RWPE2 (cell line): Measurements from ENCODE around the gene KIAA1217.

ENCODE experiments used
- ATAC-seq: fragments of 200-7000 bp; cut with Tn5 transposase; 3 replicates; pipeline ENCODE4 v1.9.1; 2021; ENCODE audit warnings: low read depth
- DNase-seq: peaks from one replicate; pipeline ENCODE4 v3.0.0-alpha.2; 2020; ENCODE audit warnings: low spot score
- H3K27ac ChIP-seq: fragments of 450-650 bp; 2 replicates; pipeline ENCODE4 v1.5.1; 2017; ENCODE audit warnings: mild to moderate bottlenecking; ENCODE audit not compliant: poor library complexity, severe bottlenecking
- H3K27me3 ChIP-seq: fragments of 250-450 bp; sonication (Bioruptor Pico); 2 replicates; pipeline ENCODE4 v1.5.1; 2021; ENCODE audit warnings: mild to moderate bottlenecking, moderate library complexity; ENCODE audit not compliant: insufficient read depth, poor library complexity, severe bottlenecking
- H3K36me3 ChIP-seq: fragments of 250-450 bp; sonication (Bioruptor Pico); 2 replicates; pipeline ENCODE4 v1.5.1; 2020; ENCODE audit warnings: low read depth, mild to moderate bottlenecking, moderate library complexity
- H3K4me1 ChIP-seq: fragments of 250-450 bp; sonication (Bioruptor Pico); 2 replicates; pipeline ENCODE4 v1.5.1; 2021; ENCODE audit warnings: mild to moderate bottlenecking, moderate library complexity; ENCODE audit not compliant: insufficient read depth, poor library complexity, severe bottlenecking
- H3K4me3 ChIP-seq: fragments of 250-450 bp; sonication (Bioruptor Pico); 2 replicates; pipeline ENCODE4 v1.5.1; 2021; ENCODE audit warnings: mild to moderate bottlenecking, moderate library complexity; ENCODE audit not compliant: severe bottlenecking
- H3K9me3 ChIP-seq: fragments of 250-450 bp; sonication (Bioruptor Pico); 2 replicates; pipeline ENCODE4 v1.5.1; 2021; ENCODE audit warnings: mild to moderate bottlenecking, moderate library complexity; ENCODE audit not compliant: severe bottlenecking
- CTCF ChIP-seq: fragments of 450-650 bp; IDR thresholded peaks from one replicate; pipeline ENCODE4 v1.5.1; 2017; ENCODE audit warnings: mild to moderate bottlenecking, moderate library complexity; ENCODE audit not compliant: poor library complexity, severe bottlenecking

Gene KIAA1217

GRCh38 chr10:24360282-24361127 is 151.6 kb downstream of the KIAA1217 start:
- Histone ChIP-seq H3K27me3 (no peaks in the 10 kb centered on the region), H3K4me1 (peaks cover 9% of the 10 kb centered on the region), H3K9me3 (no peaks in the 10 kb centered on the region), H3K27ac (no peak overlapping the region), H3K36me3 (no peaks in the 10 kb centered on the region), H3K4me3 (no peak overlapping the region)
- no peak for DNase-seq
- peak; percentile 93 for TF ChIP-seq CTCF
- peak; percentile 81 for ATAC-seq

GRCh38 chr10:24363070-24363469 is 154.1 kb downstream of the KIAA1217 start:
- H3K9me3 ChIP-seq = no peaks in the 10 kb centered on the region
- peak; percentile 79 for ATAC-seq
- no peak overlapping the region for H3K4me3 ChIP-seq
- H3K27ac ChIP-seq = no peak overlapping the region
- no peaks in the 10 kb centered on the region for H3K27me3 ChIP-seq
- H3K36me3 ChIP-seq = no peaks in the 10 kb centered on the region
- no peak for DNase-seq
- peaks cover 9% of the 10 kb centered on the region for H3K4me1 ChIP-seq
- TF ChIP-seq CTCF = no peak

GRCh38 chr10:24367688-24368087 is 158.8 kb downstream of the KIAA1217 start:
- H3K4me3 ChIP-seq = no peak overlapping the region

GRCh38 chr10:24370877-24371276 is 161.9 kb downstream of the KIAA1217 start:
- TF ChIP-seq CTCF = no peak
- Histone ChIP-seq H3K36me3 (0 out of 2 replicates have a peak, but pooled peaks cover 6% of the 10 kb centered on the region), H3K27me3 (no peaks in the 10 kb centered on the region), H3K4me3 (no peak overlapping the region), H3K4me1 (no peaks in the 10 kb centered on the region), H3K27ac (no peak overlapping the region), H3K9me3 (no peaks in the 10 kb centered on the region)
- ATAC-seq (0 out of 3 replicates have a peak, but pooled peaks have one; percentile 27), DNase-seq (no peak)

More at GRCh38 chr10:24367688-24368087, 158.8 kb downstream of the KIAA1217 start:
- Histone ChIP-seq H3K36me3 (0 out of 2 replicates have a peak, but pooled peaks cover 6% of the 10 kb centered on the region), H3K27ac (no peak overlapping the region), H3K9me3 (no peaks in the 10 kb centered on the region), H3K27me3 (no peaks in the 10 kb centered on the region), H3K4me1 (peaks cover 6% of the 10 kb centered on the region)
- ATAC-seq (no peak), DNase-seq (no peak)
- no peak for TF ChIP-seq CTCF

- no peak for ATAC-seq
- Histone ChIP-seq H3K9me3 (no peaks in the 10 kb centered on the region), H3K27ac (no peak overlapping the region), H3K36me3 (0 out of 2 replicates have a peak, but pooled peaks cover 6% of the 10 kb centered on the region), H3K4me3 (no peak overlapping the region), H3K4me1 (no peaks in the 10 kb centered on the region), H3K27me3 (no peaks in the 10 kb centered on the region)
- peak; percentile 9 for TF ChIP-seq CTCF
- no peak for DNase-seq
Measured at GRCh38 chr10:24371396-24371795, 162.5 kb downstream of the KIAA1217 start.
